ENCODE data around the gene OXCT2. TPM values are rescaled to one million over a fixed set of nuclear protein-coding genes. Genes with fewer than 3 reads are reported as not detected.
A peak's percentile ranks its signal among the peaks of the same experiment; 100 is the strongest.
"Not testable (repeated sequence)": the region's sequence is repeated elsewhere in the genome, so short reads cannot be mapped to it uniquely, and the experiment has no call there.

The OXCT2 gene
- total RNA-seq, 1 donor from 2014 or later = 2.1 TPM

DNA sequence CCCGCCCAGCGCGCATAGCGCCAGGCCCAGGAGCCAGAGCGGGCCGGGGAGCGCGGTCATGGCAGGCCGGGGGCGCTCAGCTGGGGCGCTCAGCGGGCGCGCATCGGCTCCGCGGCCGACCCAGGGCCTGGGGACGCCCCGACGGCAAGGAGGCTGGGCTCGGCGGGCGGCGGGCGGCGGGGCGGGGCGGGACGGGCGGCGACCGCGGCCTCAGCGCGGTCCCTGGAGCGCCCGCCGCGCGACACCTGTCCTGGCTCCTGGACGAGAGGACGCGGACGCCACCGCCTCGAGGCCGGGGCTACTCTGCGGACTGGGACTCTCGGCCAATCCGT is 17.2 kb upstream of the OXCT2 start:
- Mint-ChIP-seq H3K4me3 (no peak overlapping the region), H3K27me3 (ENCODE audit: insufficient read depth, low read depth) (peaks cover 46% of the 10 kb centered on the region), H3K9me3 (no peaks in the 10 kb centered on the region), H3K4me1 (peaks cover 15% of the 10 kb centered on the region), H3K36me3 (no peaks in the 10 kb centered on the region), H3K27ac (no peak overlapping the region)
- peak overlapping the region; percentile 43 for H3K4me3 ChIP-seq
- H2AFZ ChIP-seq (replicated peaks) = peak overlapping the region; percentile 89
- H3K27me3 ChIP-seq = peaks cover 88% of the 10 kb centered on the region
- no peaks in the 10 kb centered on the region for H3K9me3 ChIP-seq (ENCODE audit: low read depth)
- H4K20me1 ChIP-seq (ENCODE audit: low read depth) = peaks cover 3% of the 10 kb centered on the region
- no peak overlapping the region for H3K9ac ChIP-seq
- no peaks in the 10 kb centered on the region for H3F3A ChIP-seq (ENCODE audit: low read depth)
- no peak for DNase-seq (ENCODE audit: low spot score)
- H3K36me3 ChIP-seq = no peaks in the 10 kb centered on the region
- TF ChIP-seq EZH2 (IDR thresholded peaks at IDR 0.05) (no peak), EZH2phosphoT487 (IDR thresholded peaks at IDR 0.05) (no peak)
- TF ChIP-seq, protein P1, sequence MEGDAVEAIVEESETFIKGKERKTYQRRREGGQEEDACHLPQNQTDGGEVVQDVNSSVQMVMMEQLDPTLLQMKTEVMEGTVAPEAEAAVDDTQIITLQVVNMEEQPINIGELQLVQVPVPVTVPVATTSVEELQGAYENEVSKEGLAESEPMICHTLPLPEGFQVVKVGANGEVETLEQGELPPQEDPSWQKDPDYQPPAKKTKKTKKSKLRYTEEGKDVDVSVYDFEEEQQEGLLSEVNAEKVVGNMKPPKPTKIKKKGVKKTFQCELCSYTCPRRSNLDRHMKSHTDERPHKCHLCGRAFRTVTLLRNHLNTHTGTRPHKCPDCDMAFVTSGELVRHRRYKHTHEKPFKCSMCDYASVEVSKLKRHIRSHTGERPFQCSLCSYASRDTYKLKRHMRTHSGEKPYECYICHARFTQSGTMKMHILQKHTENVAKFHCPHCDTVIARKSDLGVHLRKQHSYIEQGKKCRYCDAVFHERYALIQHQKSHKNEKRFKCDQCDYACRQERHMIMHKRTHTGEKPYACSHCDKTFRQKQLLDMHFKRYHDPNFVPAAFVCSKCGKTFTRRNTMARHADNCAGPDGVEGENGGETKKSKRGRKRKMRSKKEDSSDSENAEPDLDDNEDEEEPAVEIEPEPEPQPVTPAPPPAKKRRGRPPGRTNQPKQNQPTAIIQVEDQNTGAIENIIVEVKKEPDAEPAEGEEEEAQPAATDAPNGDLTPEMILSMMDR (IDR thresholded peaks at IDR 0.05) = no peak
- peak overlapping the region; percentile 83 for H3K4me2 ChIP-seq
- no peak overlapping the region for H3K27ac ChIP-seq
- peaks cover 8% of the 10 kb centered on the region for H3K4me1 ChIP-seq
- no peaks in the 10 kb centered on the region for H3K79me2 ChIP-seq (ENCODE audit: low read depth)

DNA sequence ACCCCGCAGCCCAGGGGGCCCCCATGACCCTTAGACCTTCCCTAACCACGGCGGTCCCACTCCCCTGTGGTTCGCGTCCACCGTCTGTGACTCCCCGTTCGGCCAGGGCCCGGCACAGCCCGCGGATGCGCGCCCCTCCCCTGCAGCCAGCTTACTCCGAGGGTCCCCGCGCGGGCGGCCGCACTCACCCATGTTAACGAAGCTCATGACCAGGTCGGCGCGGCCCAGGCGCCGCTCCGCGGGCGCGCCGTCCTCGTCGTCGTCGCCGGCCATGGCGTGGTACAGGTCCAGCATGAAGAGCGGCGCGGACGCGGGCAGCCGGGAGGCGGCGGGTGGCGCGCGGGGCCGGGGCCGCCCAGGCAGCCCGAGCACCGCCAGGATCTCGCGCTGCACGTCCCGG is 16.8 kb upstream of the OXCT2 start:
- not testable (repeated sequence) for H3K4me3 Mint-ChIP-seq

DNA sequence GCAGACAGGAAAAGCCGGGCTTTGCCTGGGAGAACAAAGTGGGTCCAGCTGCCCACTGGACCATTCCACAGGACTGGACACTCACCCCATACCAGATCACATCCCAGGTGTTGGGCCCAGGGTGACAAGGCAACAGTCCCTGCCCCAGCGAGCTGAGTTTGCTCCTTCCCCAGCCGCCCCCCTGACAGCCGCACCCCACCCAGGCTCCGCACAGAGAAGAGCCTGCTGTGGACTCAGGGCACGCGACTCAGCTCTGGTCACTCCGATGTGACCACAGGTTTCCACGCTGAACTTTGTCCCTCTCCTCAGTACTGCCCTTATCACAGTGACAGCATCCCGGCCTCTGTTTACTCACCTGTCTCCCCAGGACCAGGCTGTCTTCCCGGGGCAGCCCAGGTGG is 16.3 kb upstream of the OXCT2 start:
- DNase-seq (ENCODE audit: low spot score) = no peak
- no peak overlapping the region for H3K4me2 ChIP-seq

More for the DNA sequence above, 16.8 kb upstream of the OXCT2 start:
- H2AFZ ChIP-seq (replicated peaks); H4K20me1 ChIP-seq (ENCODE audit: low read depth); H3K79me2 ChIP-seq (ENCODE audit: low read depth); H3K4me3 ChIP-seq; H3K9ac ChIP-seq; H3K36me3 ChIP-seq; H3F3A ChIP-seq (ENCODE audit: low read depth); H3K27ac ChIP-seq; H3K27ac Mint-ChIP-seq; H3K9me3 Mint-ChIP-seq; H3K36me3 Mint-ChIP-seq; H3K9me3 ChIP-seq (ENCODE audit: low read depth); H3K4me1 ChIP-seq; H3K4me2 ChIP-seq: not testable (repeated sequence)
- H3K27me3 Mint-ChIP-seq (ENCODE audit: insufficient read depth, low read depth) = peaks cover 49% of the 10 kb centered on the region
- peak; percentile 78 for TF ChIP-seq EZH2phosphoT487 (IDR thresholded peaks at IDR 0.05)
- peak; percentile 70 for TF ChIP-seq EZH2 (IDR thresholded peaks at IDR 0.05)
- H3K27me3 ChIP-seq = peaks cover 88% of the 10 kb centered on the region
- H3K4me1 Mint-ChIP-seq = peaks cover 15% of the 10 kb centered on the region
- DNase-seq (ENCODE audit: low spot score) = peak; percentile 35

DNA sequence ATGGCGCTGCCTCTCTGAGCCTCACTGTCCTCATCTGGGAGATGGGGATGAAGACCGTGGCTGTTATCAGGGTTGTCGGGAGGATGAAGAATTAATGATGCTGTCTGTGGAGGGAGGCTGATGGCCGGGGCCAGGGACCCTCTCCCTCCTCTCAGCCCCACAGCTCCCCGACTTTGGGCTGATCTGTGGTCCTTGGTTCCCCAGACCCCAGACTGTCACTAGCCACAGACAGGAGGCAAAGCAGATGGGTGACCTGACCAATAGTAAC is 15.9 kb upstream of the OXCT2 start:
- not testable (repeated sequence) for H3K27ac Mint-ChIP-seq; H3K27ac ChIP-seq; H3K9me3 ChIP-seq (ENCODE audit: low read depth); DNase-seq (ENCODE audit: low spot score); H3K36me3 ChIP-seq; H3K4me1 ChIP-seq; H3K36me3 Mint-ChIP-seq; H3K4me2 ChIP-seq; H4K20me1 ChIP-seq (ENCODE audit: low read depth); H3F3A ChIP-seq (ENCODE audit: low read depth); H2AFZ ChIP-seq (replicated peaks); H3K9me3 Mint-ChIP-seq; H3K4me3 ChIP-seq; H3K9ac ChIP-seq; H3K79me2 ChIP-seq (ENCODE audit: low read depth)
- peak overlapping the region; percentile 63 for H3K4me3 Mint-ChIP-seq
- peaks cover 17% of the 10 kb centered on the region for H3K4me1 Mint-ChIP-seq
- peaks cover 43% of the 10 kb centered on the region for H3K27me3 Mint-ChIP-seq (ENCODE audit: insufficient read depth, low read depth)
- H3K27me3 ChIP-seq = peaks cover 86% of the 10 kb centered on the region

More for the DNA sequence above, 16.3 kb upstream of the OXCT2 start:
- Histone ChIP-seq H3K27me3 (peaks cover 88% of the 10 kb centered on the region), H3F3A (ENCODE audit: low read depth) (no peaks in the 10 kb centered on the region), H3K4me1 (peaks cover 8% of the 10 kb centered on the region), H2AFZ (replicated peaks) (no peak overlapping the region), H3K36me3 (no peaks in the 10 kb centered on the region), H3K79me2 (ENCODE audit: low read depth) (no peaks in the 10 kb centered on the region), H3K9me3 (ENCODE audit: low read depth) (no peaks in the 10 kb centered on the region), H3K27ac (no peak overlapping the region), H3K4me3 (no peak overlapping the region), H3K9ac (no peak overlapping the region), H4K20me1 (ENCODE audit: low read depth) (peaks cover 3% of the 10 kb centered on the region)
- H3K4me3 Mint-ChIP-seq = peak overlapping the region; percentile 63
- H3K27ac Mint-ChIP-seq = no peak overlapping the region
- H3K9me3 Mint-ChIP-seq = no peaks in the 10 kb centered on the region
- H3K4me1 Mint-ChIP-seq = peaks cover 17% of the 10 kb centered on the region
- H3K36me3 Mint-ChIP-seq = no peaks in the 10 kb centered on the region
- TF ChIP-seq EZH2phosphoT487 (IDR thresholded peaks at IDR 0.05) = peak; percentile 87
- TF ChIP-seq, protein P1 (IDR thresholded peaks at IDR 0.05) = no peak
- peak; percentile 57 for TF ChIP-seq EZH2 (IDR thresholded peaks at IDR 0.05)
- peaks cover 44% of the 10 kb centered on the region for H3K27me3 Mint-ChIP-seq (ENCODE audit: insufficient read depth, low read depth)

DNA sequence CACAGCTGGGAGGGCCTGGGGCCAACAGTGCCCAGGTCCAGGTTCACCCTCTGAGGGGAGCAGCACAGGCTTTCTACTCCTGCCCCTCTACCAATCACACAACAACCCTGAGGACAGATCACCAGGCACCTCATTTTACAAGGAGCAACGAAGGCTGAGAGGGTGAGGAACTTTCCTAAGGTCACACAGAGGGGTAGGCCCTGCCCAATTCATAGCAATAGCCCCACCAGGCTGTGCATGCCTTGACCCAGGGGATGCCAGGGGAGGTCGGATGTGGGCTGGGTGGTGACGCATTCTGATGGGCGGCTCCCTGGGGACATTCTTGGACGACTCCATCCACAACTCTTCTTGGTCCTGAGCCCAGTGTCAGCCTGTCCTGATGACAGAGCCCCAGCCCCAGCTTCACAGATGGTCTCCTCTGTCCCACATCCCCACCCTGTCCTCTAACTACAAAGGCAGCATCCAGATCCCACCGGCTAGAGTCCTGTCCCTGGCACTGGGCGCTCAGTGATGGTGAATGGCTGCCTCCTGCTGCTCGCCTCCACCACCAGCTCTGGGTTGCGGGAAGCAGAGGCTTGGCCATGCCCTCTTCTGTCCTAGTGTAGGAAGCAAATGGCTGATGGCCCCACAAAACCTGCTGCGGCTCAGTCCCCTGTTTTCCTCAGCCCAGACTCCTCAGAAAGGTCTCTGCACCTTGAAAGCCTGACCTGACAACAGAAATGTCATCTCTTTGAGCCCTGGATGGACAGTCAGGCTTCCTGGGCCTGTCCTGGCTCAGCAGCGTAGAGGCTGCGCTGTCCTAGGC is 15.4 kb upstream of the OXCT2 start:
- Mint-ChIP-seq H3K27me3 (ENCODE audit: insufficient read depth, low read depth) (peaks cover 41% of the 10 kb centered on the region), H3K4me3 (peak overlapping the region; percentile 18), H3K4me1 (peaks cover 17% of the 10 kb centered on the region)
- H3K9ac ChIP-seq; H3K36me3 ChIP-seq; H3K9me3 Mint-ChIP-seq; H3K27ac Mint-ChIP-seq; H2AFZ ChIP-seq (replicated peaks); H3K9me3 ChIP-seq (ENCODE audit: low read depth); H3K4me3 ChIP-seq; H3F3A ChIP-seq (ENCODE audit: low read depth); H3K79me2 ChIP-seq (ENCODE audit: low read depth); H3K4me2 ChIP-seq; DNase-seq (ENCODE audit: low spot score); H4K20me1 ChIP-seq (ENCODE audit: low read depth); H3K27ac ChIP-seq; H3K4me1 ChIP-seq; H3K36me3 Mint-ChIP-seq: not testable (repeated sequence)
- H3K27me3 ChIP-seq = peaks cover 86% of the 10 kb centered on the region

DNA sequence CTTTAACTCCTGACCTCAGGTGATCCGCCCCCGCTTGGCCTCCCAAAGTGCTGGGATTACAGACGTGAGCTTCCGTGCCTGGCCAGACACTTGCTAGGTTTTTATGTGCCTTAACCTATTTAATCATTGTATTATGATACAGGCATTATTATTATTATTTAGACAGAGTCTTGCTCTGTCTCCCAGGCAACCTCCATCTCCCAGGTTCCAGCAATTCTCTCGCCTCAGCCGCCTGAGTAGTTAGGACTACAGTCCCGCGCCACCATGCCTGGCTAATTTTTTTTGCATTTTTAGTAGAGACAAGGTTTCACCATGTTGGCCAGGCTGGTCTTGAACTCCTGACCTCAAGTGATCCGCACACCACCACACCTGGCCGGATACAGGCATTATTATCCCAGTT is 11.5 kb upstream of the OXCT2 start:
- not testable (repeated sequence) for H3K79me2 ChIP-seq (ENCODE audit: low read depth); H2AFZ ChIP-seq (replicated peaks); H3K4me3 ChIP-seq; H3K4me2 ChIP-seq; H3K9me3 Mint-ChIP-seq; H3K27ac Mint-ChIP-seq; H3K36me3 Mint-ChIP-seq; H3K4me1 ChIP-seq; H3K9ac ChIP-seq; DNase-seq (ENCODE audit: low spot score); H3F3A ChIP-seq (ENCODE audit: low read depth); H4K20me1 ChIP-seq (ENCODE audit: low read depth); H3K36me3 ChIP-seq; H3K4me3 Mint-ChIP-seq; H3K27ac ChIP-seq; H3K9me3 ChIP-seq (ENCODE audit: low read depth)
- peaks cover 68% of the 10 kb centered on the region for H3K27me3 ChIP-seq
- peaks cover 18% of the 10 kb centered on the region for H3K4me1 Mint-ChIP-seq
- H3K27me3 Mint-ChIP-seq (ENCODE audit: insufficient read depth, low read depth) = peaks cover 26% of the 10 kb centered on the region

All from neural progenitor cell (in vitro differentiated cells).